Kidney (tissue), 14 donors: ENCODE results near the gene DDX24. TPM values are rescaled to one million over a fixed set of nuclear protein-coding genes. Genes with fewer than 3 reads are reported as not detected.

Experiments
- DNase-seq, 5 donors: peaks; one replicate each; pipeline ENCODE4 v3.0.0-alpha.2; 2013 to 2020
- FAIRE-seq: peaks from 2 replicates; lab custom pipeline; 2012; peaks lifted over from hg19 to GRCh38; lab: Jason Lieb, UNC
- H3K27ac ChIP-seq, 2 donors: one replicate each; pipeline ENCODE4 v1.7.0; 2013; ENCODE audit warnings: low read depth in 2 of 2, low read length in 2 of 2, inconsistent platforms in 1 of 2
- H3K27me3 ChIP-seq: one replicate; pipeline ENCODE4 v1.7.1; 2013; ENCODE audit warnings: low read length, inconsistent platforms; ENCODE audit not compliant: control insufficient read depth, insufficient read depth
- H3K36me3 ChIP-seq, 3 donors: one replicate each; pipeline versions ENCODE4 v1.7.0 to v1.7.1; 2013; ENCODE audit warnings: low read length in 3 of 3, control low read depth in 1 of 3, inconsistent platforms in 1 of 3; ENCODE audit not compliant: insufficient read depth in 3 of 3, control insufficient read depth in 2 of 3
- H3K4me1 ChIP-seq, 3 donors: one replicate each; pipeline versions ENCODE4 v1.7.0 to v1.7.1; 2013; ENCODE audit warnings: low read length in 3 of 3, inconsistent platforms in 1 of 3, low read depth in 1 of 3; ENCODE audit not compliant: control insufficient read depth in 2 of 3, insufficient read depth in 2 of 3
- H3K4me3 ChIP-seq, 3 donors: one replicate each; pipeline versions ENCODE4 v1.7.0 to v1.8.1; 2013; ENCODE audit warnings: low read length in 3 of 3, control low read depth in 1 of 3, inconsistent platforms in 1 of 3
- H3K9ac ChIP-seq, 3 donors: one replicate each; pipeline versions ENCODE4 v1.7.0 to v1.7.1; 2013; ENCODE audit warnings: low read length in 3 of 3, control low read depth in 1 of 3, inconsistent platforms in 1 of 3
- H3K9me3 ChIP-seq, 3 donors: one replicate each; pipeline versions ENCODE4 v1.7.0 to v1.7.1; 2013; ENCODE audit warnings: low read length in 3 of 3, control low read depth in 1 of 3, inconsistent platforms in 1 of 3; ENCODE audit not compliant: control insufficient read depth in 2 of 3, insufficient read depth in 1 of 3
- intact Hi-C: fragments of 100-400 bp; cut with DNase I; formaldehyde crosslinking; loops from one replicate; pipeline ENCODE4 v1.11.1; 2022
- polyA plus RNA-seq: library from polyadenylated mRNA; stranded (reverse); fragments of 350-450 nt; fragmentation: Illumina TruSeq; extraction: RNeasy Lipid Tissue Mini Kit (QIAGEN cat#74804); gene quantifications from one replicate; pipeline ENCODE4 v1.2.3, GENCODE V29; 2014; ENCODE audit warnings: low read depth, low replicate concordance; ENCODE audit not compliant: insufficient read depth
- total RNA-seq: library from RNA; stranded (reverse); fragmentation: NEBNext Ultra II Directional; extraction: Animal tissue kit (Norgen Biotek cat#: 25700); gene quantifications from one replicate; pipeline ENCODE4 v1.2.1, GENCODE V29; 2021
- TF ChIP-seq, protein P1 (sequence below): IDR thresholded peaks from 3 replicates; pipeline ENCODE4 v1.5.1; 2012; ENCODE audit warnings: mild to moderate bottlenecking, moderate library complexity, borderline replicate concordance; ENCODE audit not compliant: insufficient read depth; ENCODE audit errors: extremely low read depth
- donor health status: control.
- donor health status: control.
- donor health status: control.
- donor health status: control.
- donor health status: control.
- donor health status: DM: yes; HTN: yes; CAD: no.
- donor health status: Normal renal cell carcinoma (clear cell type).

Gene DDX24
- total and polyA plus RNA-seq, 2 donors from 2014 or later: 139 to 193 TPM

DNA sequence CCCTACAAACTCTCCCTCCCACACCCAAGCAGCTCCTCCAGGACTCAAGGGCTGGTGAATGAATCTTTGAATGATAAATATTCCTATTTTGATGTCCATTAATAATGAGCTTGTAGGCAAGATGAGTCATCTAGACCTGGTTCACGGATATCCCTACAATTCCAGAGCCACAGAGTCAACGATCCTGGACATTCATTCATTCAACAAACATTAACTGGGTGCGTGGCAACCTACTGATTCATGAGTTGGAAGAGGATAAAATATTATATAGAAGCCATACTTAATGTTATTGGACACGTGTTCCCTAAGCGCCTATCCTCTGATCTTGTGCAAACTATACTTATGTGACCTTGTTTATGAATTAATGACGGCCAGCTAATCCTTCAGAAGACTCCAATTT, 55.3 kb downstream of the DDX24 start:
- intact Hi-C loops: no loop called here
- Histone ChIP-seq H3K36me3 (no peaks in the 10 kb centered on the region), H3K9me3 (no peaks in the 10 kb centered on the region), H3K4me1 (no peaks in the 10 kb centered on the region), H3K4me3 (peak overlapping the region; percentile 13 to 51 (median 21)), H3K27ac (no peak overlapping the region), H3K27me3 (no peaks in the 10 kb centered on the region), H3K9ac (no peak overlapping the region)
- no peak for FAIRE-seq
- DNase-seq: no peak
- TF ChIP-seq, protein P1, sequence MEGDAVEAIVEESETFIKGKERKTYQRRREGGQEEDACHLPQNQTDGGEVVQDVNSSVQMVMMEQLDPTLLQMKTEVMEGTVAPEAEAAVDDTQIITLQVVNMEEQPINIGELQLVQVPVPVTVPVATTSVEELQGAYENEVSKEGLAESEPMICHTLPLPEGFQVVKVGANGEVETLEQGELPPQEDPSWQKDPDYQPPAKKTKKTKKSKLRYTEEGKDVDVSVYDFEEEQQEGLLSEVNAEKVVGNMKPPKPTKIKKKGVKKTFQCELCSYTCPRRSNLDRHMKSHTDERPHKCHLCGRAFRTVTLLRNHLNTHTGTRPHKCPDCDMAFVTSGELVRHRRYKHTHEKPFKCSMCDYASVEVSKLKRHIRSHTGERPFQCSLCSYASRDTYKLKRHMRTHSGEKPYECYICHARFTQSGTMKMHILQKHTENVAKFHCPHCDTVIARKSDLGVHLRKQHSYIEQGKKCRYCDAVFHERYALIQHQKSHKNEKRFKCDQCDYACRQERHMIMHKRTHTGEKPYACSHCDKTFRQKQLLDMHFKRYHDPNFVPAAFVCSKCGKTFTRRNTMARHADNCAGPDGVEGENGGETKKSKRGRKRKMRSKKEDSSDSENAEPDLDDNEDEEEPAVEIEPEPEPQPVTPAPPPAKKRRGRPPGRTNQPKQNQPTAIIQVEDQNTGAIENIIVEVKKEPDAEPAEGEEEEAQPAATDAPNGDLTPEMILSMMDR: no peak

DNA sequence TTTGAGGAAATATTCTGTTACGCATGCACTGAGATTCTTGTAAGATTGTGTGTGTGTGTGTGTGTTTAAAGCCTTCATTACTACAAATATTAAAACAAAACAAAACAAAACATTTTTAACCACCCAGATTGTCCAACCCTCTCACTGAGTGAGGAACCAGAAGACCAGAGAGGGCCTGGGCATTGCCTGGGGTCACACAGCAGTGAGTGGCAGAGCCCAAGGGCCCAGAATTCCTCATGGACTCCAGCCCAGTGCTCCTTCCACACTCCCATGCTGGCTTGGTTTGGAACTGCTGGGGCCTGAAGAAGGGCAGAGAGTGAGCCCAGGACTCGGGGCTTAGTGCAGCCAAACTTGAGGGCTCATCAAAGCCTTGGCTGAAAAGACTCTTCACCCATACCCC, 56.5 kb downstream of the DDX24 start:
- no peak overlapping the region for H3K9ac ChIP-seq
- no peak overlapping the region for H3K4me3 ChIP-seq
- H3K9me3 ChIP-seq: no peaks in the 10 kb centered on the region
- no peaks in the 10 kb centered on the region for H3K4me1 ChIP-seq
- no peak for DNase-seq
- H3K27me3 ChIP-seq: no peaks in the 10 kb centered on the region
- no peak for FAIRE-seq
- intact Hi-C loops: no loop called here
- no peaks in the 10 kb centered on the region for H3K36me3 ChIP-seq
- H3K27ac ChIP-seq: no peak overlapping the region
- TF ChIP-seq, protein P1: no peak

DNA sequence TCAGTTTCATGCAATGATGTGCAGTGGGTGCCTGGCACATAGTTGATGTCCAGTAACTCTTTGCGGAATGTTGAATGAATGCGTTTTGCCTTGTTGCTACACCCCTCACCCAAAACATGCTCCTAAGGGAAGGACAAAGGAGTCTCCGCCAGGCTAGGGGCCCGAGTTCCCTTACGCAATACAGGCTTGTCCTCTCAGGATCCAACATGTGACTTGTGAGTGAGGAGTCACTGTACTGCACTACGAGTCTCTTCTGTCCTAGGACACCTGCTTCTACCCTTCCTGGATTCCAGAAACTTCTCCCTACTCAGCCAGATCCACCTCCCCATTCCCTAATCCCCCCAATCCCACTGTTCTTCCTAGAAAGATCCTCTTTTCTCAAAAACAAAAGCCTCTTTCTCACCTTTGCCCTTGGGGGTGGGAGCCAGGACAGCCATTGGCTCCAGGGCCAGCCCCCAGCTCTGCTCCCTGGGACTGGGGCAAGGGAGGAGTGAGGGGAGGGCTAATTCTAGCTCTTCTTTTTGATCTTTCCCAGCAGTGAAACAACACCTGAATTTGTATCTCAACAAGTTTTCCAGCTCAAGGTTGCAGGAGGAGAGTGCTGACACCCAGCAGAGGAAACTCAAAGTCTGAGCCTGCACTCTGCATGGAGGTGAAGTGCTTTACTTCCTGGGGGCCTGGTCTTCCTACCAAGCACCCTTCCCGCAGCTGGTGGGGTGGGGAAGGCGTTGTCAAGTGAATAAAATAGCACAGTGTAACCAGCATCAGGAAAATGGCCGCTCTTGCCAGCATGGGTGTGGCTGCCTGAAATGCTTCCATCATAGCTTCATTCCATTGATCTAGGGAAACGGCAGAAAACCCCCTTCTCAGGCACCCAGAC, 58.2 kb downstream of the DDX24 start:
- FAIRE-seq: no peak
- Histone ChIP-seq H3K36me3 (no peaks in the 10 kb centered on the region), H3K4me3 (no peak overlapping the region), H3K4me1 (no peaks in the 10 kb centered on the region), H3K9me3 (no peaks in the 10 kb centered on the region), H3K27ac (no peak overlapping the region), H3K27me3 (no peaks in the 10 kb centered on the region), H3K9ac (no peak overlapping the region)
- intact Hi-C loops: no loop called here
- DNase-seq: no peak
- TF ChIP-seq, protein P1: no peak
